A549 (cell line): ENCODE data around the gene ATP8A1. TPM values are rescaled to one million over a fixed set of nuclear protein-coding genes. Genes with fewer than 3 reads are reported as not detected.

Experiments used
- polyA plus RNA-seq, 4 experiments: library from polyadenylated mRNA; depleted of rRNA in 3 of 4; stranded (reverse); fragments of >200 nt; fragmentation: RNase III in 1 of 4; extraction: RNeasy Plus Mini Kit Qiagen cat#74134 plus additional on column Dnase treatment in 1 of 4; gene quantifications; 2 replicates in 3 of 4; 3 replicates in 1 of 4; pipeline ENCODE4 v1.2.3, GENCODE V29; 2011 to 2017

ATP8A1 gene
- polyA plus RNA-seq, 2 of the 4 experiments (the other 2 are of a cell fraction): 0.06 to 0.25 TPM

Other genes with a start within 250 kb of the ATP8A1 start
- gene GRXCR1, start 235.6 kb upstream of the ATP8A1 start, polyA plus RNA-seq (2011; rRNA removed): not detected in 2 replicates
- not detected in 3 replicates for gene GRXCR1, start 235.6 kb upstream of the ATP8A1 start, polyA plus RNA-seq (2017; fragmentation: RNase III; extraction: RNeasy Plus Mini Kit Qiagen cat#74134 plus additional on column Dnase treatment)